K562 (cell line): Measurements from ENCODE around the gene LRRC10B. TPM values are rescaled to one million over a fixed set of nuclear protein-coding genes. Genes with fewer than 3 reads are reported as not detected.
A peak's percentile ranks its signal among the peaks of the same experiment; 100 is the strongest.

Experiments
- ATAC-seq: fragments of 200-7000 bp; cut with Tn5 transposase; 3 replicates; pipeline ENCODE4 v1.9.1; 2020; ENCODE audit warnings: moderate library complexity
- BruUV-seq: library from RNA; stranded (reverse); fragments of 400-500 nt; replicated peaks from 2 replicates; lab custom pipeline; 2021; lab: Mats Ljungman, UMichigan
- CTCF ChIA-PET: fragments of 300-600 bp; formaldehyde crosslinking; extraction: SDS; loops from one replicate; lab custom pipeline; 2021; ENCODE audit warnings: low intra/inter-chr PET ratio; lab: Yijun Ruan, JAX
- POLR2A ChIA-PET: fragments of 300-600, 350-650 bp; sonication (Branson Sonifier 250); formaldehyde crosslinking; extraction: SDS; loops from one replicate; lab custom pipeline; 2021; ENCODE audit warnings: antibody characterized with exemption, inconsistent platforms; lab: Yijun Ruan, JAX
- DNase-seq, 4 experiments: peaks; one replicate each; pipeline versions ENCODE4 v3.0.0 to v3.0.0-alpha.2; 2011 to 2018; ENCODE audit warnings: low spot score in 3 of 4, mixed read lengths in 3 of 4; ENCODE audit errors: extremely low read depth in 1 of 4
- FAIRE-seq: peaks from 2 replicates; lab custom pipeline; 2011; peaks lifted over from hg19 to GRCh38; lab: Jason Lieb, UNC
- H2AFZ ChIP-seq: 2 replicates; pipeline ENCODE4 v1.6.0; 2011; ENCODE audit warnings: low read depth, low read length, control low read depth, inconsistent platforms
- H3K27ac ChIP-seq: fragments of 200-600 bp; 3 replicates; pipeline ENCODE4 v1.8.0; 2011; ENCODE audit warnings: low read depth, mild to moderate bottlenecking, control low read depth, inconsistent platforms, low read length, moderate library complexity, mixed read lengths; ENCODE audit errors: extremely low read depth
- H3K27me3 ChIP-seq, 2 experiments: fragments of 300-600 bp in 1 of 2; 2 replicates in 1 of 2; 3 replicates in 1 of 2; pipeline versions ENCODE4 v1.6.0 to v1.8.0; 2011; ENCODE audit warnings: inconsistent platforms in 2 of 2, low read length in 2 of 2, mild to moderate bottlenecking in 1 of 2, mixed read lengths in 1 of 2, moderate library complexity in 1 of 2; ENCODE audit not compliant: control insufficient read depth in 2 of 2, insufficient read depth in 2 of 2
- H3K36me3 ChIP-seq: fragments of 300-600 bp; 3 replicates; pipeline ENCODE4 v1.8.0; 2011; ENCODE audit warnings: mild to moderate bottlenecking, low read length, inconsistent platforms; ENCODE audit not compliant: control insufficient read depth, insufficient read depth
- H3K4me1 ChIP-seq, 2 experiments: fragments of 200-600 bp in 1 of 2; replicated peaks in 1 of 2; 2 replicates in 1 of 2; 3 replicates in 1 of 2; pipeline versions ENCODE4 v1.5.1 to v1.8.0; 2011; ENCODE audit warnings: inconsistent platforms in 2 of 2, low read length in 2 of 2, mild to moderate bottlenecking in 1 of 2, mixed read lengths in 1 of 2, moderate library complexity in 1 of 2; ENCODE audit not compliant: control insufficient read depth in 2 of 2, insufficient read depth in 2 of 2
- H3K4me2 ChIP-seq: 2 replicates; pipeline ENCODE4 v1.6.1; 2011; ENCODE audit warnings: low read length, control low read depth, inconsistent platforms, mixed read lengths; ENCODE audit not compliant: insufficient read depth
- H3K4me3 ChIP-seq: fragments of 200-600 bp; sonication (generic), shearing (Covaris generic); 2 replicates; pipeline ENCODE4 v1.5.1; 2016; ENCODE audit warnings: control low read depth, inconsistent platforms
- H3K79me2 ChIP-seq: fragments of 200-600 bp; 3 replicates; pipeline ENCODE4 v1.8.0; 2011; ENCODE audit warnings: low read length, inconsistent platforms; ENCODE audit not compliant: control insufficient read depth, insufficient read depth
- H3K9ac ChIP-seq, 2 experiments: 2 replicates each; pipeline versions ENCODE4 v1.6.0 to v1.6.1; 2011; ENCODE audit warnings: low read depth in 2 of 2, low read length in 2 of 2, control low read depth in 1 of 2, inconsistent platforms in 1 of 2, mild to moderate bottlenecking in 1 of 2, mixed read lengths in 1 of 2; ENCODE audit not compliant: insufficient read depth in 1 of 2
- H3K9me1 ChIP-seq: one replicate; pipeline ENCODE4 v1.6.0; 2011; ENCODE audit warnings: inconsistent platforms, mild to moderate bottlenecking, low read length, moderate library complexity; ENCODE audit not compliant: control insufficient read depth, insufficient read depth
- H3K9me3 ChIP-seq: replicated peaks from 2 replicates; pipeline ENCODE4 v1.5.1; 2011; ENCODE audit warnings: low read depth, low read length, inconsistent platforms; ENCODE audit not compliant: control insufficient read depth, insufficient read depth
- H4K20me1 ChIP-seq: replicated peaks from 2 replicates; pipeline ENCODE4 v1.6.1; 2011; ENCODE audit warnings: low read length, inconsistent platforms, mixed read lengths; ENCODE audit not compliant: control insufficient read depth, insufficient read depth
- CBFA2T2 ChIP-seq: fragments of 450-650 bp; conservative IDR thresholded peaks from 2 replicates; pipeline ENCODE4 v1.6.1; 2017; ENCODE audit warnings: mild to moderate bottlenecking
- CREB1 ChIP-seq, 2 experiments: sonication (generic) in 1 of 2; formaldehyde crosslinking in 1 of 2; IDR thresholded peaks; 2 replicates each; pipeline versions ENCODE4 v1.6.1 to v1.8.0; 2012 to 2022; ENCODE audit warnings: inconsistent platforms in 1 of 2, mild to moderate bottlenecking in 1 of 2, missing genetic modification reagents in 1 of 2, moderate library complexity in 1 of 2
- EZH2 ChIP-seq: IDR thresholded peaks from 2 replicates; pipeline ENCODE4 v1.6.1; 2012; ENCODE audit warnings: low read depth, mild to moderate bottlenecking, inconsistent platforms, low read length, borderline replicate concordance
- HOXB6 ChIP-seq: fragments of 250-450 bp; sonication (Bioruptor Pico); IDR thresholded peaks from 2 replicates; pipeline ENCODE4 v1.5.1; 2022; ENCODE audit warnings: mild to moderate bottlenecking, borderline replicate concordance
- ILF3 ChIP-seq: fragments of 450-650 bp; IDR thresholded peaks from 2 replicates; pipeline ENCODE4 v1.6.1; 2018; ENCODE audit warnings: antibody characterized with exemption, mild to moderate bottlenecking, moderate library complexity, borderline replicate concordance
- NFIX ChIP-seq: fragments of 250-450 bp; sonication (Bioruptor Pico); IDR thresholded peaks from 2 replicates; pipeline ENCODE4 v1.4.0; 2020; ENCODE audit warnings: low read depth, mild to moderate bottlenecking, moderate library complexity
- NR3C1 ChIP-seq: sonication (generic); formaldehyde crosslinking; IDR thresholded peaks from 2 replicates; pipeline ENCODE4 v1.8.1; 2022; ENCODE audit warnings: missing genetic modification reagents
- TOE1 ChIP-seq, 2 experiments: fragments of 450-650 bp in 1 of 2; sonication (generic) in 1 of 2; formaldehyde crosslinking in 1 of 2; IDR thresholded peaks; 2 replicates each; pipeline versions ENCODE4 v1.7.1 to v1.8.0; 2016 to 2022; ENCODE audit warnings: borderline replicate concordance in 2 of 2, mild to moderate bottlenecking in 2 of 2, antibody characterized with exemption in 1 of 2, inconsistent platforms in 1 of 2, low read depth in 1 of 2, missing genetic modification reagents in 1 of 2, moderate library complexity in 1 of 2
- WGBS: fragments of 100-300 bp; shearing (Covaris generic); methylation state at CpG from one replicate; pipeline ENCODE4 v1.1.6; 2016; ENCODE audit warnings: low coverage, mixed read lengths; ENCODE audit not compliant: insufficient coverage; ENCODE audit errors: missing lambda C conversion rate; 5-methylcytosine and 5-hydroxymethylcytosine counted together
- in situ Hi-C: fragments of 300-500 bp; cut with MboI; formaldehyde crosslinking; loops from 4 replicates; pipeline ENCODE4 v1.15.0; 2018; ENCODE audit warnings: inconsistent platforms, mixed read lengths
- intact Hi-C: fragments of 100-400 bp; cut with micrococcal nuclease; formaldehyde crosslinking; loops from 2 replicates; pipeline ENCODE4 v1.14.2; 2022
- polyA plus RNA-seq, 8 experiments: library from polyadenylated mRNA; depleted of rRNA in 4 of 8; stranded (reverse) in 5 of 8; unstranded in 3 of 8; fragments of >200 nt; fragmentation: Nextera tagmentation in 2 of 8; fragmentation: Illumina TruSeq in 1 of 8; extraction: Ambion mirVana in 2 of 8; extraction: Trizol in 1 of 8; gene quantifications; 2 replicates each; pipeline versions ENCODE4 v1.2.1 to v1.2.3, GENCODE V29; 2011 to 2014; ENCODE audit warnings: inconsistent platforms in 1 of 8, missing spikeins in 1 of 8
- total RNA-seq, 7 experiments: library from RNA; depleted of rRNA in 6 of 7; stranded (reverse); fragments of >200 nt in 6 of 7; fragmentation: Illumina TruSeq in 2 of 7; extraction: Trizol in 2 of 7; gene quantifications; 2 replicates each; pipeline versions ENCODE4 v1.2.1 to v1.2.3, GENCODE V29; 2011 to 2021; ENCODE audit warnings: low replicate concordance in 1 of 7
- TF ChIP-seq, protein P1 (sequence below): sonication (generic); formaldehyde crosslinking; IDR thresholded peaks from 2 replicates; pipeline ENCODE4 v1.8.0; 2022; ENCODE audit warnings: mild to moderate bottlenecking, missing genetic modification reagents
- TF ChIP-seq, protein P2 (sequence below): fragments of 450-650 bp; formaldehyde crosslinking; IDR thresholded peaks from 2 replicates; pipeline ENCODE4 v1.4.0; 2020; ENCODE audit warnings: mild to moderate bottlenecking, mixed read lengths
- TF ChIP-seq, protein P3 (sequence below): sonication (generic); formaldehyde crosslinking; IDR thresholded peaks from 2 replicates; pipeline ENCODE4 v1.9.0; 2022; ENCODE audit warnings: mild to moderate bottlenecking, missing genetic modification reagents
- TF ChIP-seq, protein P4 (sequence below): fragments of 250-450 bp; sonication (Bioruptor Pico); IDR thresholded peaks from 2 replicates; pipeline ENCODE4 v1.8.0; 2021; ENCODE audit warnings: mild to moderate bottlenecking, moderate library complexity

Gene LRRC10B
- total and polyA plus RNA-seq, 9 of the 15 experiments (the other 6 are each of a cell fraction or from before 2014, with no cell fraction given), result 0.11 TPM; not detected in 8

DNA sequence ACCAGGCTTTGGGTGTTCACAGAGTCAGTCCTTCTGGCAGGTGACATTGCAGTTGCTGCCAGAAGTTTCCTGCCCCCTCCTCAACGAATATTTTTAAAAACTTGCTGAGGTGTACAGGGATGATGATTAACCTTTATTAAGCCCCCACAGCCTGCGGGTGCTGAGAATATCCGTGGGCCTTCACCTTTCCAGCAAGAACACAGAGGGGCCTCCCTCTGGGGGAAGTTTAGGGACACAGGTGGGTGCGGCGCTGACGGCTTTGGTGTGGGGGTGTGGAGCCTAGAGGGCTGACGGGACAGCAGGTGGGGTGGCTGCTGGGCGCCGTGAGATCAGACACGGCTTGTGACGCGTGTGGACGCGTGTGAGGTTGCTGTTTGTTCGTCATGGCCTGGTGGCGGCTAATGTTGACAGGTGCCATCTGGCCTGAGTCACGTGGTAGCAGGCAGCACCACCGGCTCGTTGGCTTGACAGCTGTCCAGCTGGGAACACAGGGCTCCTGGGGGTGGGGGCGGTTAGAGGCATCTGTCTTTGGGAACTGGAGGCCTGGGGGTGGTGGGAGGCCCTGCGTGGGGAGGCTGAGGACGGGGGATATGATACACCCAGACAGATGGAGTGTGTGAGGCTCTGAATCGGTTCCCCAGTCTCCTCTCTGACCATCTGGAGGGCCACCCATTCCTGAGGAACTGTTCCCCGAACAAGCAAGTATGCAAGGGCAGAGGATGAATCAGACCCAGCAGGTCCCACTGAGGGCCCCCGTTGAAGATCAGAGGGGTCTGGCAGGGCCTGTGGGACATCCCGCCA, 12.5 kb upstream of the LRRC10B start:
- Histone ChIP-seq H3K36me3 (no peaks in the 10 kb centered on the region), H3K4me2 (no peak overlapping the region), H3K9me3 (no peaks in the 10 kb centered on the region; the same call in 1 of the 2 replicates), H3K27me3 (peaks cover 0 to 44% of the 10 kb centered on the region in 2 experiments; a peak in 3 of 5 replicates), H3K4me3 (no peak overlapping the region), H4K20me1 (no peaks in the 10 kb centered on the region), H3K27ac (no peak overlapping the region), H3K79me2 (no peaks in the 10 kb centered on the region), H3K9ac (no peak overlapping the region), H3K4me1 (peaks cover 0 to 11% of the 10 kb centered on the region in 2 experiments; a peak in 3 of 5 replicates), H3K9me1 (peaks cover 3% of the 10 kb centered on the region), H2AFZ (no peak overlapping the region)
- WGBS, result 12% methylated on average over 25 of the region's 26 CpGs
- in situ Hi-C loops (no loop called here), intact Hi-C loops (no loop called here)
- ChIA-PET CTCF (no interaction called here), POLR2A (no interaction called here)
- ATAC-seq (no peak), FAIRE-seq (no peak), DNase-seq (no peak)
- no TSS peak for BruUV-seq
- TF ChIP-seq NR3C1 (CRISPR knock-in tag) (no peak), CBFA2T2 (peak; percentile 33; the same call in 1 of the 2 replicates), ILF3 (no peak), CREB1 (IDR thresholded peaks at IDR 0.05) (peak; percentile 67; the same call in 1 of the 2 replicates), CREB1 (CRISPR knock-in tag; IDR thresholded peaks at IDR 0.05) (no peak), EZH2 (no peak), NFIX (no peak), HOXB6 (CRISPR knock-in tag) (no peak), TOE1 (IDR thresholded peaks at IDR 0.05; ENCODE audit: borderline replicate concordance) (no peak), TOE1 (CRISPR knock-in tag; IDR thresholded peaks at IDR 0.05; ENCODE audit: borderline replicate concordance, low read depth) (no peak)
- TF ChIP-seq, protein P1, sequence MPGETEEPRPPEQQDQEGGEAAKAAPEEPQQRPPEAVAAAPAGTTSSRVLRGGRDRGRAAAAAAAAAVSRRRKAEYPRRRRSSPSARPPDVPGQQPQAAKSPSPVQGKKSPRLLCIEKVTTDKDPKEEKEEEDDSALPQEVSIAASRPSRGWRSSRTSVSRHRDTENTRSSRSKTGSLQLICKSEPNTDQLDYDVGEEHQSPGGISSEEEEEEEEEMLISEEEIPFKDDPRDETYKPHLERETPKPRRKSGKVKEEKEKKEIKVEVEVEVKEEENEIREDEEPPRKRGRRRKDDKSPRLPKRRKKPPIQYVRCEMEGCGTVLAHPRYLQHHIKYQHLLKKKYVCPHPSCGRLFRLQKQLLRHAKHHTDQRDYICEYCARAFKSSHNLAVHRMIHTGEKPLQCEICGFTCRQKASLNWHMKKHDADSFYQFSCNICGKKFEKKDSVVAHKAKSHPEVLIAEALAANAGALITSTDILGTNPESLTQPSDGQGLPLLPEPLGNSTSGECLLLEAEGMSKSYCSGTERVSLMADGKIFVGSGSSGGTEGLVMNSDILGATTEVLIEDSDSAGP (CRISPR knock-in tag), result no peak
- TF ChIP-seq, protein P2, sequence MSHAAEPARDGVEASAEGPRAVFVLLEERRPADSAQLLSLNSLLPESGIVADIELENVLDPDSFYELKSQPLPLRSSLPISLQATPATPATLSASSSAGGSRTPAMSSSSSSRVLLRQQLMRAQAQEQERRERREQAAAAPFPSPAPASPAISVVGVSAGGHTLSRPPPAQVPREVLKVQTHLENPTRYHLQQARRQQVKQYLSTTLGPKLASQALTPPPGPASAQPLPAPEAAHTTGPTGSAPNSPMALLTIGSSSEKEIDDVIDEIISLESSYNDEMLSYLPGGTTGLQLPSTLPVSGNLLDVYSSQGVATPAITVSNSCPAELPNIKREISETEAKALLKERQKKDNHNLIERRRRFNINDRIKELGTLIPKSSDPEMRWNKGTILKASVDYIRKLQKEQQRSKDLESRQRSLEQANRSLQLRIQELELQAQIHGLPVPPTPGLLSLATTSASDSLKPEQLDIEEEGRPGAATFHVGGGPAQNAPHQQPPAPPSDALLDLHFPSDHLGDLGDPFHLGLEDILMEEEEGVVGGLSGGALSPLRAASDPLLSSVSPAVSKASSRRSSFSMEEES (CRISPR knock-in tag), result peak; percentile 19; the same call in 1 of the 2 replicates
- TF ChIP-seq, protein P3, sequence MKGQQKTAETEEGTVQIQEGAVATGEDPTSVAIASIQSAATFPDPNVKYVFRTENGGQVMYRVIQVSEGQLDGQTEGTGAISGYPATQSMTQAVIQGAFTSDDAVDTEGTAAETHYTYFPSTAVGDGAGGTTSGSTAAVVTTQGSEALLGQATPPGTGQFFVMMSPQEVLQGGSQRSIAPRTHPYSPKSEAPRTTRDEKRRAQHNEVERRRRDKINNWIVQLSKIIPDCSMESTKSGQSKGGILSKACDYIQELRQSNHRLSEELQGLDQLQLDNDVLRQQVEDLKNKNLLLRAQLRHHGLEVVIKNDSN (CRISPR knock-in tag), result peak; percentile 60
- TF ChIP-seq, protein P4, sequence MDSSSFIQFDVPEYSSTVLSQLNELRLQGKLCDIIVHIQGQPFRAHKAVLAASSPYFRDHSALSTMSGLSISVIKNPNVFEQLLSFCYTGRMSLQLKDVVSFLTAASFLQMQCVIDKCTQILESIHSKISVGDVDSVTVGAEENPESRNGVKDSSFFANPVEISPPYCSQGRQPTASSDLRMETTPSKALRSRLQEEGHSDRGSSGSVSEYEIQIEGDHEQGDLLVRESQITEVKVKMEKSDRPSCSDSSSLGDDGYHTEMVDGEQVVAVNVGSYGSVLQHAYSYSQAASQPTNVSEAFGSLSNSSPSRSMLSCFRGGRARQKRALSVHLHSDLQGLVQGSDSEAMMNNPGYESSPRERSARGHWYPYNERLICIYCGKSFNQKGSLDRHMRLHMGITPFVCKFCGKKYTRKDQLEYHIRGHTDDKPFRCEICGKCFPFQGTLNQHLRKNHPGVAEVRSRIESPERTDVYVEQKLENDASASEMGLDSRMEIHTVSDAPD (CRISPR knock-in tag), result no peak
